GM20000 (cell line): Measurements from ENCODE around the gene ANKRD29.

Experiments used
- DNase-seq: peaks from one replicate; pipeline ENCODE4 v3.0.0; 2012; ENCODE audit warnings: low spot score
- TF ChIP-seq, protein P1 (sequence below): IDR thresholded peaks from 2 replicates; pipeline ENCODE4 v1.5.1; 2012; ENCODE audit warnings: mild to moderate bottlenecking, control low read depth; ENCODE audit errors: extremely low read depth, missing control alignments

Gene ANKRD29, protein sequence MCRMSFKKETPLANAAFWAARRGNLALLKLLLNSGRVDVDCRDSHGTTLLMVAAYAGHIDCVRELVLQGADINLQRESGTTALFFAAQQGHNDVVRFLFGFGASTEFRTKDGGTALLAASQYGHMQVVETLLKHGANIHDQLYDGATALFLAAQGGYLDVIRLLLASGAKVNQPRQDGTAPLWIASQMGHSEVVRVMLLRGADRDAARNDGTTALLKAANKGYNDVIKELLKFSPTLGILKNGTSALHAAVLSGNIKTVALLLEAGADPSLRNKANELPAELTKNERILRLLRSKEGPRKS

DNA sequence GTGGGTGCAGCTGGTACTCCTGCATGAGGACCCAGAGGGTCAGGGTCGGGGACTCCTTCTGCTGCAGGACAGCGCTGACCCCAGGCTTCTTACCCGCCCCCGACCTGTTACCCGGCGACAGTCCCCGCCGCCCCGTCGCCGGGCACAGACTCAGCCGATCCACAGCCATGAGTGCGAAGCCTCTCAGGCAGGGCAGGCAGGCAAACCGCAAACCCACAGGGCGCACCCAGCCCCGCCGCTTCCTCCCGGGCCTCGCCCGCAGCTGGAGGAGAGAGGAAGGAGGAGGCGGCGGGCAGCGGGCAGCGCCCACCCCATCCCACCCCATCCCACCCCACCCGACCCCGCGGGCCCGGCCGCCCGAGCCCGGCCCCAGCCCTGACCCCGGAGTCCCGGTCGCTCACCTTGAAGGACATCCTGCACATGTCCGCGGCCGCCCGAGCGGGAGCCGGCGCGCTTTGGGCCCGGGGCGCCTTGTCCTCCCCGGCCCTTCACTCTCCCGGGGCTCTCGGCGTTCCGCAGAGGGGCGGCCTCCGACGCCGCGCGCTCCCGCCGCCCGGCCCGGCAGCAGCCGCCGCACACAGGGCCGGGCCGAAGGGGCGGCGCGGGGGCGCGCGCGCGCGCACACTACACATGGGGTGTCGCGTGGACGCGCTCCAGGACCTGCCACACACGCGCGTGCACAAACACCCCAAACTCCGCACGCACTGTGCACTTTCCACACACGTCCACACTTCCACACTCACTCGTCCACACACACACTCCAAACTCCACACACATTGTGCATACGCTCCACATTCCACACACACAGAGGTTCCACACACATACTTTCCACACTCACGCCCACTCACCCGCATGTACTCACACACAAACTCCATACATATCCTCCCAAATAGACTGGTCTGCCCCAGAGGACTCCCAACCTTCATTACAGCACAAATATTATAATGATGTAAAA lies at the start of gene ANKRD29:
Gene ANKRD29 (minus strand): TSS at position 603 of the 955 bp plus-strand sequence. CDS start 181 bp downstream, at position 422.
- TF ChIP-seq, protein P1, sequence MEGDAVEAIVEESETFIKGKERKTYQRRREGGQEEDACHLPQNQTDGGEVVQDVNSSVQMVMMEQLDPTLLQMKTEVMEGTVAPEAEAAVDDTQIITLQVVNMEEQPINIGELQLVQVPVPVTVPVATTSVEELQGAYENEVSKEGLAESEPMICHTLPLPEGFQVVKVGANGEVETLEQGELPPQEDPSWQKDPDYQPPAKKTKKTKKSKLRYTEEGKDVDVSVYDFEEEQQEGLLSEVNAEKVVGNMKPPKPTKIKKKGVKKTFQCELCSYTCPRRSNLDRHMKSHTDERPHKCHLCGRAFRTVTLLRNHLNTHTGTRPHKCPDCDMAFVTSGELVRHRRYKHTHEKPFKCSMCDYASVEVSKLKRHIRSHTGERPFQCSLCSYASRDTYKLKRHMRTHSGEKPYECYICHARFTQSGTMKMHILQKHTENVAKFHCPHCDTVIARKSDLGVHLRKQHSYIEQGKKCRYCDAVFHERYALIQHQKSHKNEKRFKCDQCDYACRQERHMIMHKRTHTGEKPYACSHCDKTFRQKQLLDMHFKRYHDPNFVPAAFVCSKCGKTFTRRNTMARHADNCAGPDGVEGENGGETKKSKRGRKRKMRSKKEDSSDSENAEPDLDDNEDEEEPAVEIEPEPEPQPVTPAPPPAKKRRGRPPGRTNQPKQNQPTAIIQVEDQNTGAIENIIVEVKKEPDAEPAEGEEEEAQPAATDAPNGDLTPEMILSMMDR = no peak
- peak; percentile 66 for DNase-seq

DNA sequence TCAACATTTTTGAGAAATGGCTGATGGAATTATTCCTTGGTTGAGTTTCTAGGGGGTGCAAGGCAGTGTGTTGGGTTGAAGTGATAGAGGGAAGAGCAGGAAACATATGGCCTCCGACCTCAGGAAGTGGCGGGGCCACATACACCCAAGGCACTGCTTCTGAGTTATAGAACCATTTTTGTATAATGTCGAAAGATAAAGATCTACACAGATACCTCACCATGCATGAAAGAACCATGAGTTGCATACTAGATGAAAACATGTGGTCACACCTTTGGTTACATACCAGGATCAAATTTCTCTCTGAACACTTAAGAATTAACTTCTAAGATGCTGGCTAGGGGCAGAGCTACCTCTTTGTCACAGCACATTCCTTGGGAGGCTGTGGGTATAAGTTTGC lies 49.7 kb upstream of the ANKRD29 start:
- TF ChIP-seq, protein P1 = no peak
- DNase-seq = no peak

DNA sequence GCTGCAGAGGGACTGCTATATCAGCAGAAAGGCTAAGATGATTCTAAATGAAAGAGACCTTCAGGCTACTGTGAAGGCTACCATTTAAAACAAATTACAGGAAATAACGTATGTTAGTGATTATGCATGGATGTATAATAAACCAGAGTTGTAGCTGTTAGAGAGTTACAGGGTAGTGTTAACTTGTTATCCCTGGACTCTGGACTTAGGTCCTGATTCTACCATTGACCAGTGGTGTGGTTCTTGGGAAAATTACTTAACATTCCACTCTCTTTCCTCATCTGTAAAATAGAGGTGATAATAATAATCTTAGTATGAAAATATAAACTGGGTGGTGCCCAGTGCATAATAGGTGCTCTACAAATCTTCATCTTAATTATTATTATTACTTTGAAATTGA lies 48.7 kb upstream of the ANKRD29 start:
- no peak for DNase-seq
- TF ChIP-seq, protein P1 = no peak

- TF ChIP-seq, protein P1 = no peak
Measured at GRCh38 chr18:23710946-23711345, 48.2 kb upstream of the ANKRD29 start.

GRCh38 chr18:23710068-23710527 lies 47.4 kb upstream of the ANKRD29 start:
- DNase-seq = no peak
- TF ChIP-seq, protein P1 = no peak

More at GRCh38 chr18:23710946-23711345, 48.2 kb upstream of the ANKRD29 start:
- DNase-seq = no peak

- TF ChIP-seq, protein P1 = no peak
- DNase-seq = no peak
Measured at GRCh38 chr18:23706971-23707640, 44.4 kb upstream of the ANKRD29 start.
